NCI-H510A treated with DMSO at 0.1 percent for 48 hours (cell line): ENCODE results near the gene MLH3.
"Not testable (repeated sequence)": the region's sequence is repeated elsewhere in the genome, so short reads cannot be mapped to it uniquely, and the experiment has no call there.

Source experiments
- DNase-seq: peaks from one replicate; lab custom pipeline; 2025; lab: John Stamatoyannopoulos, UW

The MLH3 gene

DNA sequence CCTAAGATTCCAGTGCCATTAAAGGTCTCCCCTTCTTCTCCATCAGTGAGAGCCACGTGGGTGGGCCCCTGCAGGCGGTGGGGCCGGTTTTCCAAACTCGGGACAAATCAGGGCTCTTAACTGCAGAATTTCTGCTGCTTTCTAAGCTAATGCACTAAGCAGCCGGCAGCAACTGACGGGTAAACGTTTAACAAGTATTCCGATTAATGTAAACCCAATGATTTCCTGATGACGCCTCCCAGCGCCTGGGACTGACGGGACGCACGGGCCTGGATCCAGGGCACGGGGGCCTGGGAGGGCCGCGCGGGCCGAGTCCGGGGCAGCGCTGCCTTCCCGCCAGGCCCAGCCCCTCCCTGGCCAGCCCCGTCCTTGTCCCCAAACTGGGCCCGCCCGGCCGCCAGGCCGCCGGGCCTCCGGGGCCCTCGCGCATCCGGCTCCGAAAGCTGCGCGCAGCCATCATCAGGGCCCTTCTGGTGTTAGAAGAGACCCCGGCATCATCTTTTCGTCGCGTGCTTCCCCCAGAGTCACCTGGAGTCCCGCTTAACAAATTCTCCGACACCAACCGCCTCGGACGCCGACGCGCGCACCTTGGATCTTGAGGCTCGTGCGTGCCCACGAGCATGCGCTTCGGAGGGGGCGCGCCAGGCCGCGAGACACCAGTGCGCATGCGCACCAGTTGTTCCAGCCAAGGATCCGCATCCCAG is at the start of gene MLH3:
Gene MLH3 (minus strand): TSS at position 616 of the 704 bp plus-strand sequence. CDS start 1,812 bp downstream, outside the sequence.
- peak; percentile 85 for DNase-seq

DNA sequence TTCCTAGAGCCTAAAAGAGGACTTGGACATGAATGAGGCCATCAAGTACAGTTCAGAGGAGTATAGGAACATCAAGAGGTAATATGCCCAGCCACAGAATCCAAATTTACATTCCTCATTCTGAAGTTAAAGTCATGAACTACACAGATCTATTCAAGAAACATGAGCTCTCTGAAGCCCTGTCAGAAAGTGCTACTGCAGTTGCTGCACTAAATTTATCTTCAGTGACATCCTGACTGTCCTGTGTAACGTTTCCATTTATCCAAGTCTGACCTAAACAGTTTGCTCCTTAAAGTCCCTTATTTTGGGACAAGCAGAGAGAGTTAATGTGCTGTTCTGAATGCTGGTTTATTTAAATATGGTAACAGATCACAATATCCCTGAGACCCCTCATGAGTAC is 47.4 kb upstream of the MLH3 start:
- no peak for DNase-seq

DNA sequence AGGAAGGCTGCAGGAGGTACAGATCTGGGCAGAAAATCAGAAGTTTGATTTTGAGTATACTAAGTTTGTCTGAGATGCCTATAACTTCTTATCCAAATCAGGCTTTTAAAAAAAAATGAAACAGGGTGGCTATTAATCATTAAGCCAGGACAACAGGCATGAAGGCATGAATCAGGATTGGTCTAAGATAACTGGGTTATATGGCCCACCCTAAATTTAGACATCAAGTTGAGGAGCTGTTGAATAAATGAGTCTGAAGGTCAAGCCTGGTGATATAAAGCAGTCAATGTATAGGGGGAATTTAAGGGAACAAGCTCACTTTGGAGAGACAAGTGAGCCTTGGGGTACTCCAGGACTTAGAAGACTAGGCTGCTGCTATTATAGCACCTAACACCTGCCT is 46.9 kb upstream of the MLH3 start:
- DNase-seq: no peak

DNA sequence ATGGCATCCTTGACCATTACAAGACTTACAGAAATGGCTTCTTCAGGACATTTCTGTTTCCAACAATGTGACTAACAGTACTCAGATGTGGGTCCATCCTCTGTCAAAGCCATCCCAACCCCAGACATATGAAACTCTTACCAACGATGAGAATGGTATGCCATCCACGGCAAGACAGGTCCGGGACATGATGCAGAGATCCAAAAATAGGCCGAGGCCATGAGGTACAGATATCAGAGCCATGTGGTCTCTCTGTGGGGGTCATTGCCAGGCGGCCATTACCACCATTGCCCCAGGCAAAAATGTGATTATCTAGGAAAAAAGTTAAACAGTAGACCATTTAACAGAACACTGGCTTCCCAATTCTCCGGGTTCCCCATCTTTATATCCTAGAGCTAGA is 45.7 kb upstream of the MLH3 start:
- DNase-seq: no peak

DNA sequence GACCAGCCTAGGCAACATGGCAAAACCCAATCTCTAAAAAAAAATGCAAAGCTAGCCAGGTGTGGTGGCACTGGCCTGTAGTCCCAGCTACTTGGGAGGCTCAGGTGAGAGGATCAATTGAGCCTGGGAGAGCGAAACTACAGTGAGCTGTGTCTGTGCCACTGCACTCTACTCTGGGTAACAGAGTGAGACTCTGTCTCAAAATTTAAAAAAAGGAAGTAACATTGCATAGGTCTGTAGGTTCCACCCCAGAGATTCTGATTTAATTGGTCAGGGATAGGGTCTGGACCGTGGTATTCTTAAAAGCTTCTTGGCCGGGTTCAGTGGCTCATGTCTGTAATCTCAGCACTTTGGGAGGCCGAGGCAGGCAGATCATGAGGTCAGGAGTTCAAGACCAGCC is 44.4 kb upstream of the MLH3 start:
- no peak for DNase-seq

DNA sequence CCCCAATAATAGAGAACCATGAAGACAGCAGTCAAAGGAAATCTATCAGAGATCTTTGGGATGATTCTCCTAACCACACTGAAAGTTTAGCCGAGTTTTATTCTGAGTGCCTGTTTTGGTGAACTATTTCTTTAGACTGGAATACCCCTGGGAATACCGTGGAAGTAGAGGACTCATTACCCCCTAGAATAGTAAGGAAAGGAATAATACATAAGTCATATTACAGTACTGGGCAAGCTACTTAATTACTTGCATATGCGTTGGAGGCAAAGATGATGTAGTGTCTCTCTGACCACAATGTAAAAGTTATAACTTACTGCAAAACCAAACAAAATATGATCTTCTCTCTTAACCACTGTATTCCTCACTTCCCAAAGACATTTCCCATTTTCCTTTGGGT is 43.6 kb upstream of the MLH3 start:
- DNase-seq: no peak

DNA sequence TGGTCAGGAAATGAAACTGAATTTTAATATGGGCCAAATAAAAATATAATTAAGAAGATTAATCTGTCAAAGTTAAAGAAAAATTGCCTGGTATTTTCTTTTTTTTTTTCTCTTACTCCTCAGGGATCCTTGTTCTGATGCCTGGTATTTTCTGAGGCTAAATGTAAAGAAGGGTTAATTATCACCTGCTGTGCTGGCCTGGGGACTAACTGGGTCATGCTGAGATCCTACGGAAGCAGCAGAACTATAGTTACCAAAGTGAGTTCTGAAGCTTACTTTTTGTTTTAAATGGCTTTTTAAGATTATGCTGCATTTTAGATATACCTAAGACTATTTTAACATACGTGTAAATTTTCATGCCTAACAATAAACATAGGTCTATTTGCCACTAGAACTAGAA is 41.4 kb upstream of the MLH3 start:
- DNase-seq: no peak

DNA sequence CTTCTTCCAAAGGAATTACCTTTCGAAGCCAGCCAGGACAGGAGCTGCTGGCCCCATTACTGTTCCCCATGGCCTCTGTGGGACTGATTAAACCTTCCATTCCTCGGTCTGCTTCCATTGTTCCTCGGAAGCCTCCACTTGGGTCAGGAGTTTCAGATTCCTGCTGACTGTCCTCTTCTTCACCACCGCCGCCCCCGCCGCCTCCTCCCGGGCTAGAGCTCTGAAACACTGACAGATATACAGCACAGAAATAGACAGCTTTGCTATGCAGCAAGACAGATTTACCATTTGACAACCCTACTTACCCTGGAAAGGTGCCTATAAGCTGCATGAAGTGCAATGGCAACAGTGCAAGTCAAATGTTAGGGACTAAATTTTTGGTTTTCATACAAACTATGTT is 40.0 kb upstream of the MLH3 start:
- no peak for DNase-seq

DNA sequence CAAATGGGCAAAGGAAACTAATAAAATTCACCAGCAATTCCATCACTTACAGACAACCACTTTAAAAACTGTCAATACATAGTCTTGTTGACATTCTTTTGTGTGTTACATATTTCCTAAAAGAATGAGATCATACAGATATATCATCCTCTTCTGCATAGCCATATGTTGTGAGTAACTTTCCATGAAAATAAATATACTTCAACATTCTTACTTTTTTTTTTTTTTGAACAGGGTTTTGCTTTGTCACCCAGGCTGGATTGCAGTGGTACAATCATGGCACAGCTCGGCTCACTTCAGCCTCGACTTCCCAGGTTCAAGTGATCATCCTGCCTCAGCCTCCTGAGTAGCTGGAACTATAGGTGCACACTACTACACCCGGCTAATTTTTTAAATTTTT is 39.1 kb upstream of the MLH3 start:
- no peak for DNase-seq

DNA sequence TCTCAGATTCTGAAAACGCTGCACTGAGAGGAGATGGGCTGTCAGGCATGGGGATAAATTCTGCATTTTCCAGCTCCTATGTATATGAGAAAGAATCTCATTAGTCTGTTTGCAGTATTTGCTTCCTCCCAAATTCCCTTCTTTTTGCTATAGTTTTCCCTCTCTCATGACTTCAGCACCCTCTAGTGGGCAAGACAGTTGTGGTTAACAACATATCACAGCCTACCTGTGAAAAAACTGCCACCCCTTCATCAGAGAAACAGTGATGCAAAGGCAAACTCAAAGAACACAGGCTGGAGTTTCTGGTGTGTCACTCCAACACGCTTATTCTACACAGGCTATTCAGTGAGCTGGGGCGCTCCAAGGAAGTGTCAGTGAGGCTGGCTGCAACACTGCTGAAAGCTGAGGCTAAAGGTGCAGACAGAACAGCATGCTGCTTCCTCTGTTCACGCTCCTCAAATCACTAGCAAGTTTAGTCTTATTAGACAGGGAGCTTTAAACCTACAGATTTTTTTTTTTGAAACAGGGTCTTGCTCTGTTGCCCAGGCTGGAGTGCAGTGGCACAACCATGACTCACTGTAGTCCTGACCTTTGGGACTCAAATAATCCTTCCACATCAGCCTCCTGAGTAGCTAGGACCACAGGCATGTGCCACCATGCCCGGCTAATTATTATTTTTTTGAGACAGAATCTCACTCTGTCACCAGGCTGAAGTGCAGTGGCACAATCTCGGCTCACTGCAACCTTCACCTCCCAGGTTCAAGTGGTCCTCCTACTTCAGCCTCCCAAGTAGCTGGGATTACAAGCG is 37.5 kb upstream of the MLH3 start:
- DNase-seq: peak; percentile 51

DNA sequence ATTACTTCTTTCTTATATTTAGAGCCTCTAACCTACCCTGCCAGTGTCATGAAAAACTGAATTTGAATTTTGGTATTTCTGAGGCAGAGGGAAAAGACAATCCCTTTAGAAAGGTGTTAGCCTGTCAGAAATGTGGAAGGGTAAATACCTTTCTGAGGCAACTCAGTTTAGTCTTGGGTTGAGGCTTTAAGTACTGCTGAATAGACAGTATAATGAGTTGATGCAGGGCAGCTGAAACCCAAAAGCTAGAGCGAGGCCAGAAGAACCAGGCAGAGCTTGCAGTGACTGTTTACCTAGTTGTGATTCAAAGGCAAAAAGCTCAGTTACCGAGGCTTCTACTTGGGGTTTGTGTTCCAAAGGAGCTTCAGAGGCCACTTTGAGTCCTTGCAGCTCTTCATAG is 36.9 kb upstream of the MLH3 start:
- no peak for DNase-seq

DNA sequence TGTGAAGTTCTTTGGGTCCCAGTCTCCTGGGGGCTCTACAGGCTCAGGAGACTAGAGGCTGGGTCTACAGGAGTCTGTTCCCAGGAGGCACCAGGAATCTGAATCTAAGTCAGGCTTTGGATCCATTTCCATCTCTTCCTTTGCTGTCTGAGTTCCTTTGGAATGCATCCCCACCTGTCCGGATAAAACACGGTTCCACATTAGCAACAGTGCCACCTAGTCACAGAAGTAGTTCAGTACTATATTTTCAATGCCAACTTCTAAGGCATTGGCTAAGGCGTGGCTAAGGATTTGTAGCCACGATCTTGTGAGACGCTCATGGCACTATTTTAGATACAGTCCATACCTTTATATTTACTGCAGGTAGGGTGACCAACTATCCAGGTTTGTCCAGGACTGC is 33.2 kb upstream of the MLH3 start:
- no peak for DNase-seq

DNA sequence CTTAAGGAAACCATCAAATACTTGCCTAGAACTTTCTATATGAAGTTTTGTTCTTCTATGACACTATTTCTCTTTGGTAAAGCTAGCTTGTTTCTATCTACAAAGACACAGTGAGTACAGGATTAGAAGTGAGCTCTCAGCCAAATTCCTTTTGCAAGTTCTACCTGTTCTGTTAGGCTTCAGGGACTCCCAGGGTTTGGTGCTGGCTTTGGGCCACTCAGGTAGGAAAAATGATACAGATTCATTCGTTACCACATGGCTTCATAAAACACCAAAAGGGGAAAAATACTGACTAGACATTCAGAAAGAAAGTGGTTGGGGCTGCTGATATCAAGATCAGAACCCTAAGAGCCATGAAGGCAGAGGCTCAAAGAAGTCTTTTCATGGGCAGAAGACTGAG is 32.0 kb upstream of the MLH3 start:
- no peak for DNase-seq

DNA sequence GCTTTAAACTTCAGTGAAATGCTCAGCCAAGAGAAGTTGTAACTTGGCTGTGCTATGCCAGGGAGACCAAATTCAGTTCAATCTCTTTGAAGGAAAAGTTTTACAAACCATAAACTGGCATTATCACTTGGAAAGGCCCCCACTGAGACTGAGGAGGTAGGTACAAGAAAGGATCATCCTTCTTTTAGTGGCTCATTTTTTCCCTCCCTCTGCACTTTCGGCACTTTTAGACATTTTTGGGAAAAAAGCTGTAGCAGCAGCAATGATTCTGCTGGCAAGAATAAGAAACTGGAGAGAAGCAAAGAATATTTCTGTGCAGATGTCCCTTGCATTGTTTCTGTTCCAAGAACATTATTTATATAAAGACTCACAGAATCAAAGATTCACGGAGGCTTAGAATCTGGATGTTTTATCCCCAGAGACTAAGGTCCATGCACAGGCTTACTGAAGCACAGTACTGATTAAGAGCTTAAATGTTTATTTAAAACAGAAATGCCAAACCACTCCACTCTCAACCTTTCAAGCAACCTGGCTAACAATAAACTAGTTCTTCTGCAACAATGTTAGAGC is 30.5 kb upstream of the MLH3 start:
- no peak for DNase-seq

DNA sequence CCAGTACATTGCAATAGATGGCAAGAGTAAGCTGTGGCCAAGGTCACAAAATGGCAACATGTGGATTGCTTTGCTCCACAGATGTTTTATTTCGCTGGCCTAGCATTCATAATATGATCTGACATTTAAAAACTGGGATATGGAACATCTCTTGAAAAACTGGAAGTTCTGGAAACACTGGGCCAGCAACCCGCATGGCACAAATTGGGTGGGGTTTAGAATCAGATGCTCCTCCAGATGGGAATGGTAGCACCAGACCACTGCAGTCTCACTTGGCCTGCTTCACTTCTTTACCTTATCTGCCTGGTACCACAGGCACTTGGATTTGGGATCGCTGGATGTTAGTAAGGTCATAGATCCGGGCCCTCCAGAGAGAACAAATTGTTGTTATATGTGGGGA is 28.3 kb upstream of the MLH3 start:
- DNase-seq: no peak

DNA sequence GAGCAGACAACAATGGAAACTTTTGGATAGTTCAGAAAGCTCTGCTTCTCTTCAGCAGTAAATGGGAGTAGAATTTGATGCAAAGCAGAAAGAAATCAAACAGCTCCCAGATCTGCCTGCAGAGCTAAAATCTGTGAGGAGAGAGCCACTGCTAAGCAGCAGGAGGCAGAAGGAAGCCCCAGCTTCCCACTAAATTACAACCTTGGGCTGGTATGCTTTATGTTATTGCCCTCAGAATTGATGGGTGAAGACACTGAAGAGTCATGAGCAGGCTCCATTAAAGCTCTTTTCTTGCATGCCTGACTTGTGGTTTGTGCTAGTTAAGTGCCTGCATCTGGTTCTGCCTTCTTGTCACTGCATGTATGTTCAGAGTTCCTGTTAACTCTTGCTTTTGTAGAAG is 26.5 kb upstream of the MLH3 start:
- DNase-seq: no peak

DNA sequence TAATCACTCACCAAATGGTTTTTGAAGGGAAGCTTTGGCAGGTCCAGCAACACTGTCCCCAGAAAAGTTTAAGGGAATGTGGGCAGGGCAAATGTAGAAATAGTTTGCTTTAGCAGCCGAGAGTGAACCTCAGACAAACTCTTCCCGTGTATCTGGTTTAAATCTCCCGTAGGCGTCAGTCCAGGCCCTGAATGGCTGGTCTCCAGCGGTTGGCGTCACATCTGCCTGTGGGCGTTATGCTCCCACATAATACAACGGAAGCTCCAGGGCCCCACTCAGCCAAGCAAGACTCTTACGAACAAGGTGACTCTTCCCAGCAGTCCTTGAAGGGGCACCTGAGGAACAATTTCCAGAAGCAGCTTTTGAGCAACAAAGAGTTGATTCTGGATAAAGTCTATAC is 19.1 kb upstream of the MLH3 start:
- no peak for DNase-seq

DNA sequence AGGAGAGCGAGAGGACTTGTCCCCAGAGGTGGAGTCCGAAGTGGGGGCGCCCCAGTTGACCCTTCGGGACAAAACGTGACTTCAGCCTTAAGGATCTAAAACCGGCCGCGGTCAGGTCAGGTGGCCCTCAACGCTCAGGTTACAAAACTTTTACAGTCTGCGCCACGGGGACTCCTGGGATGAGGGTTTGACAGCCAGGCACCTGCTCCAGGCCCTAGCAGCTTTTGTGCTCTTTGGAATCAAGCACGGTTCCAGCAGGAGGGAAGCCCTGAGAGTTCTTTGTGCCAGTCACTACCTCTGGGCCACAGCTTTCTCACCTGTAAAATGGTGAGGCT is 18.5 kb upstream of the MLH3 start:
- DNase-seq: peak; percentile 85

DNA sequence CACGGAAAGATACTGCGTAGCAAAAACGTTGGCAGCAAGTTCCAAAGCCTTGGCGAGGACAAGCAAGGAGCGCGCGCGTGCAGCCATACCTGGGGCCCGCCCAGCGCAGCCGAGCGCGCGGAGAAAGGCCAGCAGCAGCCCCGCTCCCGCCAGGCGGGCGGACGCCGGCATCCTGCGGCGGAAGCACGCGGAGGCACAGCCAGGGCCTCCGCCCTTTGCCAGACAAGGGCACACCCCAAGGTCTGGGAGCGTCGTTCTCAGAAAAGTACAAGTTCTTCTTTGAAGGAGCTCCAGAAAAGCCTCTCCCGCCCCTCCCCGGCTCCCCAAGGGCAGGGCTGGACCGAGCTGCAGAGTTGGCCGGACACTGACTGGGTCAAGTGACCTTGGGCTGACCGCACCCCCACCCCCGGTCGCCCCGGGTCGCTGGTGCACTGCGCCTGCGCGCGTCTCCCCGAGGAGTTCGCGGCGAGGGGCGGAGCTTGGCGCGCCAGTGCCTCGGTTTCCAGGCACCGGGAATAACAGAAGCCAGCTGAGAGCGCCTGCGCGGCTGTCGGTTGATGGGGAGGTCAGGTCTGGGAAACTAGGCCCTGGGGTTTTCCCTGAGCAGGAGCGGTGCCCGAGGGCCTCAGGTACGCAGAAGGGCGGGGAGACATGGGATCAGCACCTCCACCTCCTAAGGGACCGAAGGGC is 18.0 kb upstream of the MLH3 start, which contains the start of gene ZC2HC1C:
Gene ZC2HC1C (plus strand): TSS at position 521 of the 690 bp plus-strand sequence. CDS start 933 bp downstream, outside the sequence.
- peak; percentile 96 for DNase-seq

DNA sequence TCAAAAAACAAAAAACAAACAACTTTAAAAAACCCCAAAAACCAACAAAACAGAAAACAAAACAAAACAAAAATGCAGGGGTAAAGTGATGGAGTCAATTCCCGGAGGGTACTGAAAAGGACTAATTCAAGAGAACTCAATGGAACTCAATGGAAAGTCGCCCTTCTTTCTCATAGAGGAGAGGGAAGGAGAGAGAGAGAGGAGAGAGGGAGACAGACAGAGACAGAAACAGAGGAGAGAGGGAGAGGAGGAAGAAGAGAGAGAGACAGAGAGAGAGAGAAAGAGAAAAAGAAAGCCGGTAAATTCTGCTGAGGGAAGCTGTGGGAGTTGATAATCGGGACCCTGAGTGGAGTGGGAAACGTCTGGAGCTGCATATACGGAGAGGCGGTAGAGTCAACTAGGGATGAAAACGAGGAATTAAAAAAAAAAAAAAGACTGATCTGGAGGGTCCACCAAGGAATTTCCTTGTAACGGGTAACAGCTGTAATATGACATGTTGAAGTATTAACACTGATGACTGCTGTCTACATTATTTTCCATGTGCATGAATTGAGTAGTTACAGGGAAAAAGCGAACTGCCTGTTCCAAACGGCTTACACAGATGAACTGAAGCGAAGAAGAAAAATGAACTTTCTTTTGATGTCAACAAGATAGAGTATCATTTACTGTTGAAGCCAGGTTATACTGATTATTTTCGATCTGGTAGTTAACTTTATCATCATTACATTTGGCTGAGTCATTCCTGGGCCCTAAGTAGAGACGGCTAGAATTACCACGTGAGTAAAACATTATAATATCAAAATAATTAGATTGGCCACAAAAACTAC is 17.2 kb upstream of the MLH3 start:
- DNase-seq: peak; percentile 76

DNA sequence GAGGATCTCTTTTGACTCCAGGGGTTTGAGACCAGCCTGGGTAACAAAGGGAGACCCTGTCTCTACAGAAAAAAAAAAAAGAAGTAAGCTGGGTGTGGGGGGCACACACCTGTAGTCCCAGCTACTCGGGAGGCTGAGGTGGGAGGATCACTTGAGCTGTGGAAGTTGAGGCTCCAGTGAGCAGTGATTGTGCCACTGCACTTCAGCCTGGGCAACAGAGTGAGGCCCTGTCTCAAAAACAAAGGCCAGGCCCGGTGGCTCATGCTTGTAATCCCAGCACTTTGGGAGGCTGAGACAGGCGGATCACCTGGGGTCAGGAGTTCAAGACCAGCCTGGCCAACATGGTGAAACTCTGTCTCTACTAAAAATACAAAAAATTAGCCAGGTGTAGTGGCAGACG is 16.5 kb upstream of the MLH3 start:
- DNase-seq: not testable (repeated sequence)

DNA sequence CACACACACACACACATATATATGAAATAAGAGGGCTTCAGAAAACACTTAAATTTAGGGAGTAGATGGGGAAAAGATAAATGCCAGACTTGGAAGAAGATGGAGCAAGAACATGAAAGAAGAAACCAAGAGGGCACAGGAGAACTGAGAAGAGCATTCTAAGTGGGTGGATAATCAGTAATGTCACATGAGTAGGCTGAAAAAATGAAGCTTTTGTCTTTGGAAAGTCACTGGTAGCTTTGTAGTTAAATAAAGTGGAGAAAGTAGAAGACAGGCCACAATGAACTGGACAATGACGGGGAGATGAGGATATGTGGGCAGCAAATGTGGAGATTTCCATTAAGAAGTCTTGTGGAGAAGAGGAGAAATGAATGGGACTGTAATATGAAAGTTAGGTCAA is 15.9 kb upstream of the MLH3 start:
- DNase-seq: no peak
